ENCODE data around the gene GPC6.

GPC6 gene

GRCh38 chr13:93876236-93876635 lies 649.6 kb downstream of the GPC6 start:
- DNase-seq: no peak

- no peak for DNase-seq
These were observed 652.1 kb downstream of the GPC6 start for GRCh38 chr13:93878675-93879074.

GRCh38 chr13:93881411-93881810 lies 654.8 kb downstream of the GPC6 start:
- no peak for DNase-seq

- no peak for DNase-seq
These were observed 655.6 kb downstream of the GPC6 start for GRCh38 chr13:93882086-93882651.

GRCh38 chr13:93889430-93889951 lies 662.9 kb downstream of the GPC6 start:
- DNase-seq: no peak

GRCh38 chr13:93899981-93900380 lies 673.4 kb downstream of the GPC6 start:
- DNase-seq: no peak

GRCh38 chr13:93900731-93901130 lies 674.1 kb downstream of the GPC6 start:
- no peak for DNase-seq

- no peak for DNase-seq
These were observed 677.3 kb downstream of the GPC6 start for GRCh38 chr13:93903909-93904308.

GRCh38 chr13:93915269-93915809 lies 688.7 kb downstream of the GPC6 start:
- DNase-seq: no peak

GRCh38 chr13:93922063-93922855 lies 695.7 kb downstream of the GPC6 start:
- no peak for DNase-seq

GRCh38 chr13:93925990-93926389 lies 699.4 kb downstream of the GPC6 start:
- DNase-seq: no peak

- DNase-seq: peak; percentile 22
These were observed 699.8 kb downstream of the GPC6 start for GRCh38 chr13:93926425-93926824.

- DNase-seq: no peak
These were observed 700.8 kb downstream of the GPC6 start for GRCh38 chr13:93927431-93927830.

GRCh38 chr13:93932901-93933300 lies 706.3 kb downstream of the GPC6 start:
- no peak for DNase-seq

- DNase-seq: no peak
These were observed 710.3 kb downstream of the GPC6 start for GRCh38 chr13:93936901-93937300.

- DNase-seq: no peak
These were observed 714.8 kb downstream of the GPC6 start for GRCh38 chr13:93941444-93941843.

- DNase-seq: no peak
These were observed 715.4 kb downstream of the GPC6 start for GRCh38 chr13:93942016-93942415.

- DNase-seq: no peak
These were observed 719.0 kb downstream of the GPC6 start for GRCh38 chr13:93945621-93946020.

- DNase-seq: no peak
These were observed 720.4 kb downstream of the GPC6 start for GRCh38 chr13:93946994-93947393.

GRCh38 chr13:93947651-93948050 lies 721.0 kb downstream of the GPC6 start:
- DNase-seq: no peak

GRCh38 chr13:93948162-93948922 lies 721.7 kb downstream of the GPC6 start:
- no peak for DNase-seq

GRCh38 chr13:93951108-93951507 lies 724.5 kb downstream of the GPC6 start:
- no peak for DNase-seq

GRCh38 chr13:93951951-93952350 lies 725.3 kb downstream of the GPC6 start:
- DNase-seq: no peak
